ENCODE results near the gene MCM3AP. TPM values are rescaled to one million over a fixed set of nuclear protein-coding genes. Genes with fewer than 3 reads are reported as not detected.

MCM3AP gene
- total and polyA plus RNA-seq, 9 of the 15 experiments (the other 6 are each of a cell fraction or from before 2014, with no cell fraction given): 6.5 to 179 (median 69.6) TPM

DNA sequence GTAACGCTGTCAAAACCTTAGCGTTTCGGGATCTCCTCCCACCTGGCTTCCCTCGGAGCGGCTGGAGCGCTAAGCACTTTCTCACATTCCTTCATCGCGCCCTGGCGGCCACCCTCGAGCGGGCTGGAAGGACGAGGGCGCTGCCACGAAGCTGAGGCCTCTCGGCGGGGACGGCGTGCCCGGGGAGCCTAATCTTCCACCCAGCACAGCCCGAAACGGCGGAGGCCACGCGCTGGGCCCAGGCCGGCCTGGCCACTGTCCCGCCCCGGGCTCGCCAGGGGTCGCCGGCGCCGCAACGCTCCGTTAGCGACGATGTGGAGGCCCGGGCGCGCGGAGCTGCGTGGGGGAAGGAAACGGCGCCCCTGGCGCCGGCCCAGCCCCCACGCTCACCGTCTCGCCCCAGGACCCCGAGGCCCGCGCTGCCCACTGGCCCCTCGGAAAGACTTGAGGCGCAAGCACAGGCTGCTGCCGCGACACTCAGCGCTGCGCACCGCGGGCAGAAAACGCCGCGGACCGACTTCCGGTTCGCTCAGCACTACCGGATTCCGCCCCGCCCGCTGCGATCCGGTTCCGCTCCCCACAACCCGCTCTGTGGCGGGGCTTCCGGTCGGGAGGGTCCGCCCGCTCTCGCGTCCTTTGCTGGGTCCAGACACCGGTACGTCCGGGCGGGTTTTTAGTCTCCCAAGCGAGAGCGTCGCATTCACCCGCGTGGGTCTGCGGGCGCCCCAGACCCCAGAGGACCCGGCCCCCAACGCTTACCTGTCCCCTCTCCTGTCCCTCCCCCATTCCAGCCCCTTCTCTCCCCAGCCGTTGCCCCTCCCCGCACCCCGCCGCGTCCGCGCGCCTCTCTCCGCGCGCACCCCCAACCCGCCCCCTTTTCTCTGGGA, 593 bp upstream of the MCM3AP start, which contains the start of gene YBEY (continued):
- TF ChIP-seq, protein P1, sequence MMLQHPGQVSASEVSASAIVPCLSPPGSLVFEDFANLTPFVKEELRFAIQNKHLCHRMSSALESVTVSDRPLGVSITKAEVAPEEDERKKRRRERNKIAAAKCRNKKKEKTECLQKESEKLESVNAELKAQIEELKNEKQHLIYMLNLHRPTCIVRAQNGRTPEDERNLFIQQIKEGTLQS (IDR thresholded peaks at IDR 0.05): no peak
- TF ChIP-seq, protein P1 (CRISPR knock-in tag; conservative IDR thresholded peaks at IDR 0.05): no peak
- TF ChIP-seq ZNF232 (CRISPR knock-in tag; IDR thresholded peaks at IDR 0.05): peak; percentile 90
- no peak for TF ChIP-seq GABPB2 (CRISPR knock-in tag; conservative IDR thresholded peaks at IDR 0.05)
- TF ChIP-seq BACH1 (tag; IDR thresholded peaks at IDR 0.05): no peak
- 0 out of 2 replicates have a peak, but pooled peaks have one; percentile 31 for TF ChIP-seq SRSF3 (IDR thresholded peaks at IDR 0.05; ENCODE audit: insufficient read depth, low read length)
- TF ChIP-seq, protein P2, sequence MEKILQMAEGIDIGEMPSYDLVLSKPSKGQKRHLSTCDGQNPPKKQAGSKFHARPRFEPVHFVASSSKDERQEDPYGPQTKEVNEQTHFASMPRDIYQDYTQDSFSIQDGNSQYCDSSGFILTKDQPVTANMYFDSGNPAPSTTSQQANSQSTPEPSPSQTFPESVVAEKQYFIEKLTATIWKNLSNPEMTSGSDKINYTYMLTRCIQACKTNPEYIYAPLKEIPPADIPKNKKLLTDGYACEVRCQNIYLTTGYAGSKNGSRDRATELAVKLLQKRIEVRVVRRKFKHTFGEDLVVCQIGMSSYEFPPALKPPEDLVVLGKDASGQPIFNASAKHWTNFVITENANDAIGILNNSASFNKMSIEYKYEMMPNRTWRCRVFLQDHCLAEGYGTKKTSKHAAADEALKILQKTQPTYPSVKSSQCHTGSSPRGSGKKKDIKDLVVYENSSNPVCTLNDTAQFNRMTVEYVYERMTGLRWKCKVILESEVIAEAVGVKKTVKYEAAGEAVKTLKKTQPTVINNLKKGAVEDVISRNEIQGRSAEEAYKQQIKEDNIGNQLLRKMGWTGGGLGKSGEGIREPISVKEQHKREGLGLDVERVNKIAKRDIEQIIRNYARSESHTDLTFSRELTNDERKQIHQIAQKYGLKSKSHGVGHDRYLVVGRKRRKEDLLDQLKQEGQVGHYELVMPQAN (IDR thresholded peaks at IDR 0.05; ENCODE audit: borderline replicate concordance): peak; percentile 86
- peak; percentile 79; the same call in 1 of the 2 replicates for TF ChIP-seq ZBTB17 (CRISPR knock-in tag; IDR thresholded peaks at IDR 0.05)
- no peak for TF ChIP-seq CBFA2T3 (IDR thresholded peaks at IDR 0.05)
- TF ChIP-seq, protein P3, sequence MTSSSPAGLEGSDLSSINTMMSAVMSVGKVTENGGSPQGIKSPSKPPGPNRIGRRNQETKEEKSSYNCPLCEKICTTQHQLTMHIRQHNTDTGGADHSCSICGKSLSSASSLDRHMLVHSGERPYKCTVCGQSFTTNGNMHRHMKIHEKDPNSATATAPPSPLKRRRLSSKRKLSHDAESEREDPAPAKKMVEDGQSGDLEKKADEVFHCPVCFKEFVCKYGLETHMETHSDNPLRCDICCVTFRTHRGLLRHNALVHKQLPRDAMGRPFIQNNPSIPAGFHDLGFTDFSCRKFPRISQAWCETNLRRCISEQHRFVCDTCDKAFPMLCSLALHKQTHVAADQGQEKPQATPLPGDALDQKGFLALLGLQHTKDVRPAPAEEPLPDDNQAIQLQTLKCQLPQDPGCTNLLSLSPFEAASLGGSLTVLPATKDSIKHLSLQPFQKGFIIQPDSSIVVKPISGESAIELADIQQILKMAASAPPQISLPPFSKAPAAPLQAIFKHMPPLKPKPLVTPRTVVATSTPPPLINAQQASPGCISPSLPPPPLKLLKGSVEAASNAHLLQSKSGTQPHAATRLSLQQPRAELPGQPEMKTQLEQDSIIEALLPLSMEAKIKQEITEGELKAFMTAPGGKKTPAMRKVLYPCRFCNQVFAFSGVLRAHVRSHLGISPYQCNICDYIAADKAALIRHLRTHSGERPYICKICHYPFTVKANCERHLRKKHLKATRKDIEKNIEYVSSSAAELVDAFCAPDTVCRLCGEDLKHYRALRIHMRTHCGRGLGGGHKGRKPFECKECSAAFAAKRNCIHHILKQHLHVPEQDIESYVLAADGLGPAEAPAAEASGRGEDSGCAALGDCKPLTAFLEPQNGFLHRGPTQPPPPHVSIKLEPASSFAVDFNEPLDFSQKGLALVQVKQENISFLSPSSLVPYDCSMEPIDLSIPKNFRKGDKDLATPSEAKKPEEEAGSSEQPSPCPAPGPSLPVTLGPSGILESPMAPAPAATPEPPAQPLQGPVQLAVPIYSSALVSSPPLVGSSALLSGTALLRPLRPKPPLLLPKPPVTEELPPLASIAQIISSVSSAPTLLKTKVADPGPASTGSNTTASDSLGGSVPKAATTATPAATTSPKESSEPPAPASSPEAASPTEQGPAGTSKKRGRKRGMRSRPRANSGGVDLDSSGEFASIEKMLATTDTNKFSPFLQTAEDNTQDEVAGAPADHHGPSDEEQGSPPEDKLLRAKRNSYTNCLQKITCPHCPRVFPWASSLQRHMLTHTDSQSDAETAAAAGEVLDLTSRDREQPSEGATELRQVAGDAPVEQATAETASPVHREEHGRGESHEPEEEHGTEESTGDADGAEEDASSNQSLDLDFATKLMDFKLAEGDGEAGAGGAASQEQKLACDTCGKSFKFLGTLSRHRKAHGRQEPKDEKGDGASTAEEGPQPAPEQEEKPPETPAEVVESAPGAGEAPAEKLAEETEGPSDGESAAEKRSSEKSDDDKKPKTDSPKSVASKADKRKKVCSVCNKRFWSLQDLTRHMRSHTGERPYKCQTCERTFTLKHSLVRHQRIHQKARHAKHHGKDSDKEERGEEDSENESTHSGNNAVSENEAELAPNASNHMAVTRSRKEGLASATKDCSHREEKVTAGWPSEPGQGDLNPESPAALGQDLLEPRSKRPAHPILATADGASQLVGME (CRISPR knock-in tag; IDR thresholded peaks at IDR 0.05): no peak
- no peak for TF ChIP-seq ILK (tag; IDR thresholded peaks at IDR 0.05; ENCODE audit: borderline replicate concordance, low read depth)
- TF ChIP-seq PHB2 (IDR thresholded peaks at IDR 0.05; ENCODE audit: low read depth): no peak
- TF ChIP-seq CBX5 (IDR thresholded peaks at IDR 0.05; ENCODE audit: borderline replicate concordance, low read depth): 0 out of 2 replicates have a peak, but pooled peaks have one; percentile 50
- no peak for TF ChIP-seq NCOA4 (IDR thresholded peaks at IDR 0.05; ENCODE audit: partially characterized antibody)
- TF ChIP-seq KAT7 (CRISPR knock-in tag; IDR thresholded peaks at IDR 0.05; ENCODE audit: borderline replicate concordance): 0 out of 2 replicates have a peak, but pooled peaks have one; percentile 52
- TF ChIP-seq ZNF561 (CRISPR knock-in tag; conservative IDR thresholded peaks at IDR 0.05): no peak
- no peak for TF ChIP-seq ZBTB5 (IDR thresholded peaks at IDR 0.05)

Measured in K562 (cell line).